Measurements from ENCODE around the gene FASN. TPM values are rescaled to one million over a fixed set of nuclear protein-coding genes. Genes with fewer than 3 reads are reported as not detected.

FASN gene
- polyA plus RNA-seq, 3 donors: 32.1 to 58.6 (median 50.4) TPM

- DNase-seq (ENCODE audit: extremely low read depth in 1 of 11, low read depth in 9 of 11, low spot score in 4 of 11): no peak
Measured at GRCh38 chr17:82092628-82092994, 5.4 kb downstream of the FASN start.

GRCh38 chr17:82092094-82092586 lies 5.9 kb downstream of the FASN start:
- no peak for DNase-seq (ENCODE audit: extremely low read depth in 1 of 11, low read depth in 9 of 11, low spot score in 4 of 11)

DNA sequence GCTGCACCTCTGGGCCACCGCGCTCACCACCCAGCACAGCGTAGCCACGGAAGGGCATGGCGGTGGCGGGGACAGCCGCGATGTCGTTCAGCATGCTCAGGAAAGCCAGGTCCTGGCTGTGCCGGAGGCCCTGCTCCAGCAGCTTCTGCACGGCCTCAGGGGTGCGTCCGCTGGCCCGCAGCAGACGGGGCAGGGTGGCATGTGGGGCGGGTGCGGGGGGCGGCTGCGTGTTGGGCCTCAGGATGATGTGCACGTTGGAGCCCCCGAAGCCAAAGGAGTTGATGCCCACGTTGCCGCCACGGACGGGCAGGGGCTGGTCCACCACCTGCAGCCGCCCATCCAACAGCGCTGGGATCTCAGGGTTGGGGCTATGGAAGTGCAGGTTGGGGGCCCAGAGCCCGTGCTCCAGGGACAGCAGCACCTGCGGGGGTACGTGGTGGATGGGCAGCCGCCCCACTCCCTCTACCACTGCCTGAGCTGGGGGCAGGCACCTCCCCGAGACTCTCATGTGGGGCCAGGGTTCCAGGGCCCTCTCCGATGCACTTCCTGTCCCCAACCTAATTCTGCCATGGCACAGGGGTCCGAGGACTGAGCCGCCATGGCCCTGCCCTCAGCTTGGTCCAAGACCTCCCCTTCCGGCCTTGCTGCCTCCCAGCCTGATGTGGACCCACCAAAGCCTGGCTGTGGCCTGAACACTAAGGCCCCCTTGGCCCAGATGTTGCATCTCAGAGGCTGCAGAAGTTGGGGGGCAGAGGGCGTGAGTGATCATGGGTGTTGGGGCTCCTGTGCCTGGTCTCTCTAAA lies 6.6 kb downstream of the FASN start:
- DNase-seq (ENCODE audit: extremely low read depth in 1 of 11, low read depth in 9 of 11, low spot score in 4 of 11): no peak

DNA sequence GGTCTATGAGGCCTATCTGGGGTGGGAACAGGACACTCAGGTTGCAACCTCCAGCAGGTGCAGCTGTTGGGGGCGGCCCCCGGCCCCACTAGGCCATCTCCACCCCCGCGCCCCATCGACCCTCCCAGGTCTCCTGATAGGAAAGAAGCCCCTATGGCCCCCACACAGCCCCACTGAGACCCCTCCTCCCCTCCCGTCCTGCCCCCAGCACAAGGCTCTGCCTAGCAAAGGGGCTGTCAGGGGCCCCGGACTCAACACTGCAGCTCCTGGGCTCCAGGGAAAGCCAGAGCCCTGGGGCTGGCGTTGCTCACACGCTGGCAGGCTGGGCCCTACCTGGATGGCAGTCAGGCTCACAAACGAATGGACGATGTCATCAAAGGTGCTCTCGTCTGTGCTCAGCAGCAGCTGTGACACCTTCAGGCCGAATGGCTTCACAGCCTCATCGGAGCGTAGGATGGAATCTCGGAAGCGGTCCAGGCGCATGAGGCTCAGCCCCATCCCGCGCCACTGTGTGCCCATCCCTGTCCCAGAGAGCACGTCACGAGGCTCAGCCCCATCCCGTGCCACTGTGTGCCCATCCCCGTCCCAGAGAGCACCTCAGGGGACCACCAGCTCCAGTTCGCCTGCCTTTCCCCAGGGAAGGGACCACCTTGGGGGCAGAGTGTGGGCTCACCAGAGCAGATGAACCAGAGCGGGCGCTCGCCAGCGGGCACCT lies 7.3 kb downstream of the FASN start:
- no peak for DNase-seq (ENCODE audit: extremely low read depth in 1 of 11, low read depth in 9 of 11, low spot score in 4 of 11)

- no peak for DNase-seq (ENCODE audit: extremely low read depth in 1 of 11, low read depth in 9 of 11, low spot score in 4 of 11)
Measured at GRCh38 chr17:82089723-82090548, 8.1 kb downstream of the FASN start.

- DNase-seq (ENCODE audit: extremely low read depth in 1 of 11, low read depth in 9 of 11, low spot score in 4 of 11): no peak
Measured at GRCh38 chr17:82088838-82089722, 9.0 kb downstream of the FASN start.

- DNase-seq (ENCODE audit: extremely low read depth in 1 of 11, low read depth in 9 of 11, low spot score in 4 of 11): no peak
Measured at GRCh38 chr17:82087961-82088837, 9.8 kb downstream of the FASN start.

GRCh38 chr17:82086941-82087906 lies 10.8 kb downstream of the FASN start:
- no peak for DNase-seq (ENCODE audit: extremely low read depth in 1 of 11, low read depth in 9 of 11, low spot score in 4 of 11)

GRCh38 chr17:82085931-82086764 lies 11.9 kb downstream of the FASN start:
- DNase-seq (ENCODE audit: extremely low read depth in 1 of 11, low read depth in 9 of 11, low spot score in 4 of 11): no peak

DNA sequence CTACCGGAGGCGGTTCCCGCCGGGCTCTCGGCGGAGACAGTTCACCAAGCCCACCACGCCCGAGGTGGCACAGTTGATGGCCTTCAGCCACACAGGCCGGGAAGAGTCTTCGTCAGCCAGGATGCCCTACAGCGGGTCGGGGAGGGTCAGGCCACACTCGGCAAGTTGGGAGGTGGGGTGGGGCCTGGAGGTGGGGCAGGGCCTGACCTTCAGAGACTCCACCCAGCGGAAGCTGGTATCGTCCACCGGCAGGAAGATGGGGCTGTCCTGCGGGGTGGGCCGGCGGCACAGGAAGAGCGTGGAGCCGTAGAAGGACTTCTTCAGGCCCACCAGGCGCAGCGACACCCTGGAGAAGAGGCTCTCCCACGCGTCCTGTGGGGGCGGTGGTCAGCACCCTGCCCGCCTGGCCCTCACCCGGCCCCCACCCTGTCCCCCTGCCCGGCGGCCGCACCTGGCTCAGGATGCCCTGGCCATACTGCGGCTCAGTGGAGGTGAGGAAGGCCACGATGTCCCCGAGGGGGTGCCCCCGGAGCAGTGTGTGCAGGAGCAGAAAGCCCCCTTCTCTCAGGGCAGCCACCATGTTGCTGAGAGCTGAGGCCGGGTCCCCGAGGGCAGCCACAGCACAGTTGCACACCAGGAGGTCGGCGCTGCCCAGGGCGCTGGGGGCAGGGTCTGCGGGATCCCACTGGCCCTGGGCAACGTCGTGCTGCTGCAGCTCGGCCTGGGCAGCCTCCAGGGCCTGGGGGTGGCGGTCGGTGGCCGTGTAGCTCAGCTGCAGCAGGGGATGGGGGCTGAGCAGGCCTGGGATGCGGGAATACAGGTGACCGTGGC lies 12.8 kb downstream of the FASN start:
- DNase-seq (ENCODE audit: extremely low read depth in 1 of 11, low read depth in 9 of 11, low spot score in 4 of 11): no peak

DNA sequence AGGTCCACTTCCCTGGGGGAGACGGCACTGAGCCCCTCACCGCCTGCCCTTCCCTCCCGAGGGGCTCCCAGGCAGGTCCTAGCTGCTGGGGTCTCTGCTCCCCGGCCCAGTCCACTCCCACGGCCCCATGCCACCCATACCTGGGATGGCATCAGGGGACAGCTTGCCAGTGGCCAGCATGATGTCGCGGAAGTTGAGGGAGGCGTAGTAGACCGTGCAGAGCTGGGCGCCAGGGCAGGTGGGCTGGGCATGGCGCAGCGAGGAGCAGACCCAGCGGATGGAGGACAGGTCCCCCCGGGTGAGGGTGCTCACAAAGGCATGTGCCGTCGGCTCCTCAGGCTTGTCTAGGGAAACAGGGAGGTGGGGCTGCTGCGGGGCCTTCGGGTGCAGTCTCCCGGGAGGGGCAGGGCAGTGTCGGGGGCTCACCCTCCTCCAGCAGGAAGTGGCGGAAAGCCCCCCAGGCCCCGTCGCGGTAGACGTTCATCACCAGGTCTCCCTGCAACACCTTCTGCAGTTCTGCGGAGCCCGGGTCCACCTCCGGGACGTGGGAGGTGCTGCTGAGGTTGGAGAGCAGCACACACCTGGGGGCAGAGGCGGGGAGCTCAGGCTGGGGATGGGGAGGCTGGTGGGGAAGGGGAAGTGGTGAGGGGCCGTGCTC lies 13.5 kb downstream of the FASN start:
- no peak for DNase-seq (ENCODE audit: extremely low read depth in 1 of 11, low read depth in 9 of 11, low spot score in 4 of 11)

DNA sequence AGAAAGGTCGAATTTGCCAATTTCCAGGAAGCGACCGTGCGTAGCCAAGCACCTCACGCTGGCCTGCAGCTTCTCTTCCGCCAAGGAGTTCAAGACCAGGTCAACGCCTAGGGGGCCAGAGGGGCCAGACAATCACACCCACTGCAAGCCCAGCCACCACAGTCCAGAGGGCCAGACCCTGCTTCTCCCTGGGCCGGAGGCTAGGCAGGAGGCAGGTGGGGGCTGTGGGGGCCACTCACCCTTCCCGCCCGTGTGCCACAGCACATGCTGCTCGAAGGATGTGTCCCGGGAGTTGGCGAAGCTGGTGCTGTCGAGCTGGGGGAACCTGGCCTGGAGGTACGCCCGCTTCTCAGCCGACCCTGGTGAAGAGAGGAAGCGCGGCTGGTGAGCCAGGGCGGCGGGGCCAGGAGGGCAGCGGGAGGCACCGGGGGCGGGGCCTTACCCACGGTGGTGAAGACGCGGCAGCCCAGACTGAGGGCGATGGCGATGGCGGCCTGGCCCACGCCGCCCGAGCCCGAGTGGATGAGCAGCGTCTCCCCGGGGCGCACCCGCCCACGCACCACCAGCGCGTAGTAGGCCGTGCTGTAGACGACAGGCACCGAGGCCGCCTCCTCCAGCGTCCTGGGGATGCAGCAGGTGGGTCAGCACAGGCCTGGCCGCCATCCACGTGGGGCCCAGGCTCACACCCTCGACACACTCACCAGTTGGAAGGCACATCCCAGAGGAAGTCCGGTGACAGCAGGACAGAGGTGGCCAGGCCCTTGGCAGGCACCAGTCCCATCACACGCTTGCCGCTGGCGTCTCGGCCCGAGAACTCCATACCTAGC lies 14.3 kb downstream of the FASN start:
- no peak for DNase-seq (ENCODE audit: extremely low read depth in 1 of 11, low read depth in 9 of 11, low spot score in 4 of 11)

DNA sequence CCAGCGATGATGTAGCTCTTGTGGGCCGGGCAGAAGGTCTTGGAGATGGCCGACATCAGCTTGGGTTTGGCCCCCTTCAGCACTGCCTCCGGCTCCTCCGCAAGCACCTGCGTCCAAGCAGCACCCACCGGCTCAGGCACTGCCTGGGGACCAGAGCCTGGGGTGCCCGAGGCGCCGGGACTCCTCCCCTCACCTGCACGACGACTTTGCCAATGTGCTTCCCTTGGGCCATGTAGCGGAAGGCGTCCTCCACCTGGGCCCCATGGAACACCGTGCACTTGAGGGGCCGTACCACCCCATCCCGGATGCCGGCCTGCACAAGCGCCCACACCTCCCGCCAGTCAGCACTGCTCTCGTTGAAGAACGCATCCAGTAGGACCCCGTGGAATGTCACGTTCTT lies 15.0 kb downstream of the FASN start:
- no peak for DNase-seq (ENCODE audit: extremely low read depth in 1 of 11, low read depth in 9 of 11, low spot score in 4 of 11)

DNA sequence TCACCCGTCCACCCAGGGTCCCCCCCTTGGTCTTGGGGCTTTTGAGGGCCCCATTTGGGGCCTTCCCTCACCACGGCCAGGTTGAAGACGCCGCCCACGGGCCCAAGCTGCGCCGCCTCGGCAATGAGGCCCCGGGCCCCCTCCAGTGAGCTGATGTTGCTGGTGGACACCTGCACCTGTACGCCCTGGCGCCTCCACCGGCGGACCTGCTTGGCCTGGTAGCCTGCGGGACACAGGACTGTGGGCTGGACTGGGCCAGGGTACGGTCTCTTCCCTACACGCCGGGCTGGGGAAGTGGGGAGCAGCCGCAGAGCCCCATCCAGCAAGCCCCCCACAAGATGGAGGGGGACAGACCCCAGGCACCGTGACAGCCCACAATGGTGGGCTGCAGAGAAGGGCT lies 15.6 kb downstream of the FASN start:
- DNase-seq (ENCODE audit: extremely low read depth in 1 of 11, low read depth in 9 of 11, low spot score in 4 of 11): no peak

Measured in renal cortex interstitium (tissue), 11 donors.